ENCODE results near the gene STARD5. TPM values are rescaled to one million over a fixed set of nuclear protein-coding genes. Genes with fewer than 3 reads are reported as not detected.
A peak's percentile ranks its signal among the peaks of the same experiment; 100 is the strongest.

Gene STARD5, protein sequence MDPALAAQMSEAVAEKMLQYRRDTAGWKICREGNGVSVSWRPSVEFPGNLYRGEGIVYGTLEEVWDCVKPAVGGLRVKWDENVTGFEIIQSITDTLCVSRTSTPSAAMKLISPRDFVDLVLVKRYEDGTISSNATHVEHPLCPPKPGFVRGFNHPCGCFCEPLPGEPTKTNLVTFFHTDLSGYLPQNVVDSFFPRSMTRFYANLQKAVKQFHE
- total RNA-seq: 1 to 10 TPM in 7 of 9 donors, under 1 TPM in 2; 0.49 to 3.0 (median 1.4) TPM
- polyA plus RNA-seq: 1 to 10 TPM; 1.4 to 3.7 TPM
- long read RNA-seq, donor 1: 0 reads
- long read RNA-seq, donor 2, partial matches to known transcripts: 0 of 2 reads
- long read RNA-seq, donor 2, other reads (novel, unspliced or antisense): 0 of 2 reads
- long read RNA-seq, donor 3, partial matches to known transcripts: 0 of 1 reads
- long read RNA-seq, donor 3, other reads (novel, unspliced or antisense): 0 of 1 reads

DNA sequence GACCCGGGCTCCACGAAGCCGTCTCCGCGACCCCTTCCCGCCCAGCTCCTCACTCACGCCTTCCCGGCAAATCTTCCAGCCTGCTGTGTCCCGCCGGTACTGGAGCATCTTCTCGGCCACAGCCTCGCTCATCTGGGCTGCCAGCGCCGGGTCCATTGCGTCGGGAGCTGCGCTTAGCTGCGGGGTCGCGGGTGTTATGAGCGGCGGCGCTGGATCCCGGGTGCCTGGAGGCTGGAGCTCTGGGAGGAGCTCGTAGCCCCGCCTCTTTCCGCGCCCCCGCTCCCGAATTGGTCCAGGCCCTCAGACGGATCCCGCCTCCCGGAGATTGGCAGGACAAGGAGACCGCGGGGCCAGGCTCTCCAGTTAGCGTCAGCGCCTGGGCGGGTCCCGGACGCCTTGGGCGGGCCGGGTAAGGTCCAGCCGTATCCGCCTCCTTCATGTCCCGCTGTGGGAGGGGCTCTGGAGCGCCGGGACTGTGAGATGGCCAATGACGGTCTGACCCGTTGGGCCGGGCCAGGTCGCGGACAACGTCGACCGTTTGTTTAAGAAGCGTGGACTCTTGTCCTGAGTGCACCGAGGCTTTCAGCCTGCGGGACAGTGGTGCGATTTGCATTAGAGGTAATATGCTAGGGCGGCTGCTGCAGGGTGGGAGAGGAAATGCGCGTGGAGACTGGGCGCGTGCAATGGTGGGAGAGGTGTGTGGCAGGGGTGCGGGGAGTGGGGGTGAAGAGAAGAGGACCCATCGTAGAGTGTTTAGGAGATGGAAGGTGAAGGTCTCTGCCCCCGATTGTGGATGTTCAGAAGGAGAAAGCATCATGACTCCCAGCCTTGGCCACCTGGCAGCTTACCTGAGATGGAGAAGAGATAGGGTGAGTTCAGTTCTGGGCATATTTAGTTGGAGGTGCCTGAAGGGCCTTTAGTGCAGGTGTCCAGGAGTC, at the start of gene STARD5:
Gene STARD5, minus strand, starts transcription at position 198 of the 938 bp plus-strand sequence. Its CDS starts 42 bp downstream, at position 156.
- H3K36me3 ChIP-seq: peaks cover 0 to 23% (median 13%) of the 10 kb centered on the region in 9 donors
- H3K27ac ChIP-seq: peak within 1 kb of the TSS in 9 of 12 donors; percentile 22 to 80 (median 54)
- WGBS, 4 donors: 1% methylated on average over 43 to 67 of the region's 67 CpGs
- peak; percentile 99 to 100 (median 99) for DNase-seq
- H3K4me3 ChIP-seq: peak within 1 kb of the TSS; percentile 45 to 99 (median 78)
- H3K4me1 ChIP-seq: peaks cover 0 to 18% (median 7%) of the 10 kb centered on the region in 12 donors
- intact Hi-C loops (cut with DNase I): loop anchor here in 3 of 10 donors (5.0 to 10.0 kb wide), 5 partner anchors 47 to 723 kb away; partner anchors contain the start of genes MESD (in 1 of the 3), MEX3B (in 1 of the 3) and TMC3 (in 1 of the 3)
- peak; percentile 100 for ATAC-seq
- no peaks in the 10 kb centered on the region for H3K27me3 ChIP-seq
- TF ChIP-seq POLR2A (IDR thresholded peaks at IDR 0.05): peak in 1 of 2 donors; percentile 75
- TF ChIP-seq, protein P1, sequence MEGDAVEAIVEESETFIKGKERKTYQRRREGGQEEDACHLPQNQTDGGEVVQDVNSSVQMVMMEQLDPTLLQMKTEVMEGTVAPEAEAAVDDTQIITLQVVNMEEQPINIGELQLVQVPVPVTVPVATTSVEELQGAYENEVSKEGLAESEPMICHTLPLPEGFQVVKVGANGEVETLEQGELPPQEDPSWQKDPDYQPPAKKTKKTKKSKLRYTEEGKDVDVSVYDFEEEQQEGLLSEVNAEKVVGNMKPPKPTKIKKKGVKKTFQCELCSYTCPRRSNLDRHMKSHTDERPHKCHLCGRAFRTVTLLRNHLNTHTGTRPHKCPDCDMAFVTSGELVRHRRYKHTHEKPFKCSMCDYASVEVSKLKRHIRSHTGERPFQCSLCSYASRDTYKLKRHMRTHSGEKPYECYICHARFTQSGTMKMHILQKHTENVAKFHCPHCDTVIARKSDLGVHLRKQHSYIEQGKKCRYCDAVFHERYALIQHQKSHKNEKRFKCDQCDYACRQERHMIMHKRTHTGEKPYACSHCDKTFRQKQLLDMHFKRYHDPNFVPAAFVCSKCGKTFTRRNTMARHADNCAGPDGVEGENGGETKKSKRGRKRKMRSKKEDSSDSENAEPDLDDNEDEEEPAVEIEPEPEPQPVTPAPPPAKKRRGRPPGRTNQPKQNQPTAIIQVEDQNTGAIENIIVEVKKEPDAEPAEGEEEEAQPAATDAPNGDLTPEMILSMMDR (IDR thresholded peaks at IDR 0.05): no peak
- H3K9me3 ChIP-seq: no peaks in the 10 kb centered on the region

DNA sequence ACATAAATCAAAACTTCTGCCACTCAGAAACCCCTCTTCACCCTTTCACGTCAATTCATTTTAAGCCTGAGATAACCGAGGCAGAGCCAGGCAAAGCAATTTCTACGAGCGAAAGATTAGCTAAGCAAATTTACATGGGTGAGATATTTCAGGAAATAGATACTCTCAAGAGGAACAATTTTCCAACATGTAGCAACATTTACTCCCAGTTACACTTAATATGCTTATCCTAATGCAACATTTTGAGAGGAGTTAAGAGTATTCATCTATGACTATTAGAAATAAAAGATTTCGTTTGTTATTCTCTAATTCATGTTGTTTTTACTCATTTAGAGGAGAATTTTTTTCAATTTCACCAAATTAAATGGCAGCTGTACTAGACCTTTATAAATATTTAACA, 49.2 kb upstream of the STARD5 start:
- TF ChIP-seq, protein P1 (IDR thresholded peaks at IDR 0.05): no peak
- TF ChIP-seq POLR2A (IDR thresholded peaks at IDR 0.05): no peak
- no peak for ATAC-seq
- DNase-seq: no peak

DNA sequence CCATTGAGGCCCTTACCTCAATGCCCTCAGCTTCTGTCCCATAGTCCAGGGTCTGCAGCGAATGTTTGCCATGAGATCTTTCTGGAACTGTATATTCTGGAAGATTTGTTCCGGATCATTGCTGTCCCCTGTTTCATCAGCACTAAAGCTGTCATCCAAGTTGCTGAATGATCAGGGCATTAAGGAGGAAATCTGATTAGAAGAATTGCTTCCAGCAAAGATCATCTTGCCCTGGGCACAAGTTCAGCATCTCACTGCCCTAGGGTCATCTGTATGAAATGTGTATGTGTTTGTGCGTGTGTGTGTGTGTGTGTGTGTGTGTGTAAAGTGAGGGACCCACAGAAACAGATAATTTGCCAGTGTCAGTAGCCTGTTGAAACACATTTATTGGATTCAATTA, 48.6 kb upstream of the STARD5 start:
- 61 to 92% (median 76%) methylated on average over 3 of the region's 3 CpGs for whole genome bisulfite sequencing, 4 donors
- ATAC-seq: no peak
- Histone ChIP-seq H3K27me3 (no peaks in the 10 kb centered on the region), H3K4me3 (no peak overlapping the region), H3K27ac (no peak overlapping the region), H3K9me3 (no peaks in the 10 kb centered on the region), H3K36me3 (no peaks in the 10 kb centered on the region), H3K4me1 (no peaks in the 10 kb centered on the region)
- DNase-seq: no peak
- intact Hi-C loops (cut with DNase I): loop anchor here in 1 of 10 donors (10.0 kb wide), 1 partner anchor 48 kb away; the partner anchor contains the start of gene STARD5
- no peak for TF ChIP-seq POLR2A (IDR thresholded peaks at IDR 0.05)
- TF ChIP-seq, protein P1 (IDR thresholded peaks at IDR 0.05): no peak

More for the DNA sequence above, 49.2 kb upstream of the STARD5 start:
- no peaks in the 10 kb centered on the region for H3K27me3 ChIP-seq
- 64 to 74% (median 68%) methylated on average over 5 of the region's 5 CpGs for WGBS, 4 donors
- no peaks in the 10 kb centered on the region for H3K9me3 ChIP-seq
- peaks cover 0 to 5% (median 0%) of the 10 kb centered on the region in 12 donors for H3K4me1 ChIP-seq
- H3K4me3 ChIP-seq: no peak overlapping the region
- no peaks in the 10 kb centered on the region for H3K36me3 ChIP-seq
- intact Hi-C loops (cut with DNase I): loop anchor here in 1 of 10 donors (10.0 kb wide), 1 partner anchor 48 kb away; the partner anchor contains the start of gene STARD5
- no peak overlapping the region for H3K27ac ChIP-seq

All from heart left ventricle (tissue), 16 donors.